ENCODE data around the gene ENOSF1. TPM values are rescaled to one million over a fixed set of nuclear protein-coding genes. Genes with fewer than 3 reads are reported as not detected.

Gene ENOSF1
- total and polyA plus RNA-seq, 2 of the 13 experiments (the other 11 are each of a cell fraction or from before 2014, with no cell fraction given), result 37.6 to 40.1 TPM

DNA sequence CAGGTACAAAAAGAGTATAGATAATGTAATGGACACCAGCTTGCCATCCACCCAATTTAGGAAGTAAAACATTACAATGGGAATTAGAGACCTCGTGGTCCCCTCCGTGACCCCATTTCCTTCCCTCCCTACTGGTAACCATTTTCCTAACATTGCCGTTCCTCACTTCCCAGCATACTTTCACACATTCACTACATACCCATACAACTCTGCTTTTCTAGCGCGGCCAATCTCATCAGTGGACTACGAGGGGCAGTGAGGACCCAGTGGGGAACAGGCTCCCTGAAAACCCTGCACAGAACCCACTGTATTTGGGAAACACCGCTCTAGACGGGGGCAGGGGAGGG, 1.1 kb downstream of the ENOSF1 start (continued):
- TF ChIP-seq, protein P1, sequence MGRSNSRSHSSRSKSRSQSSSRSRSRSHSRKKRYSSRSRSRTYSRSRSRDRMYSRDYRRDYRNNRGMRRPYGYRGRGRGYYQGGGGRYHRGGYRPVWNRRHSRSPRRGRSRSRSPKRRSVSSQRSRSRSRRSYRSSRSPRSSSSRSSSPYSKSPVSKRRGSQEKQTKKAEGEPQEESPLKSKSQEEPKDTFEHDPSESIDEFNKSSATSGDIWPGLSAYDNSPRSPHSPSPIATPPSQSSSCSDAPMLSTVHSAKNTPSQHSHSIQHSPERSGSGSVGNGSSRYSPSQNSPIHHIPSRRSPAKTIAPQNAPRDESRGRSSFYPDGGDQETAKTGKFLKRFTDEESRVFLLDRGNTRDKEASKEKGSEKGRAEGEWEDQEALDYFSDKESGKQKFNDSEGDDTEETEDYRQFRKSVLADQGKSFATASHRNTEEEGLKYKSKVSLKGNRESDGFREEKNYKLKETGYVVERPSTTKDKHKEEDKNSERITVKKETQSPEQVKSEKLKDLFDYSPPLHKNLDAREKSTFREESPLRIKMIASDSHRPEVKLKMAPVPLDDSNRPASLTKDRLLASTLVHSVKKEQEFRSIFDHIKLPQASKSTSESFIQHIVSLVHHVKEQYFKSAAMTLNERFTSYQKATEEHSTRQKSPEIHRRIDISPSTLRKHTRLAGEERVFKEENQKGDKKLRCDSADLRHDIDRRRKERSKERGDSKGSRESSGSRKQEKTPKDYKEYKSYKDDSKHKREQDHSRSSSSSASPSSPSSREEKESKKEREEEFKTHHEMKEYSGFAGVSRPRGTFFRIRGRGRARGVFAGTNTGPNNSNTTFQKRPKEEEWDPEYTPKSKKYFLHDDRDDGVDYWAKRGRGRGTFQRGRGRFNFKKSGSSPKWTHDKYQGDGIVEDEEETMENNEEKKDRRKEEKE (IDR thresholded peaks at IDR 0.05), result no peak
- TF ChIP-seq HOXD1 (CRISPR knock-in tag; IDR thresholded peaks at IDR 0.05) (no peak), WIZ (CRISPR knock-in tag; IDR thresholded peaks at IDR 0.05) (no peak), ZNF776 (CRISPR knock-in tag; IDR thresholded peaks at IDR 0.05) (no peak), ATF7 (IDR thresholded peaks at IDR 0.05) (no peak), ATF7 (CRISPR knock-in tag; IDR thresholded peaks at IDR 0.05) (no peak), KAT7 (CRISPR knock-in tag; IDR thresholded peaks at IDR 0.05; ENCODE audit: borderline replicate concordance) (0 out of 2 replicates have a peak, but pooled peaks have one; percentile 1), SRY (CRISPR knock-in tag; IDR thresholded peaks at IDR 0.05) (0 out of 2 replicates have a peak, but pooled peaks have one; percentile 20), MBD4 (IDR thresholded peaks at IDR 0.05; ENCODE audit: borderline replicate concordance, low read length) (no peak), MIXL1 (CRISPR knock-in tag; IDR thresholded peaks at IDR 0.05) (no peak), ZNF780A (CRISPR knock-in tag; IDR thresholded peaks at IDR 0.05) (no peak), GFI1 (CRISPR knock-in tag; IDR thresholded peaks at IDR 0.05; ENCODE audit: borderline replicate concordance) (no peak), SPEN (CRISPR knock-in tag; IDR thresholded peaks at IDR 0.05; ENCODE audit: low read depth) (no peak), ZNF546 (CRISPR knock-in tag; conservative IDR thresholded peaks at IDR 0.05) (no peak), ZNF503 (CRISPR knock-in tag; IDR thresholded peaks at IDR 0.05) (no peak), SRSF1 (optimal IDR thresholded peaks at IDR 0.05; ENCODE audit: low read depth, low read length) (no peak), HNF4A (CRISPR knock-in tag; IDR thresholded peaks at IDR 0.05) (no peak), STAT5B (CRISPR knock-in tag; IDR thresholded peaks at IDR 0.05) (no peak), REXO4 (CRISPR knock-in tag; IDR thresholded peaks at IDR 0.05; ENCODE audit: borderline replicate concordance) (no peak), CREB1 (IDR thresholded peaks at IDR 0.05) (no peak), CREB1 (CRISPR knock-in tag; IDR thresholded peaks at IDR 0.05) (no peak)

Data from HepG2 (cell line).